Vagina (tissue), 2 donors: Measurements from ENCODE around the gene STXBP4. TPM values are rescaled to one million over a fixed set of nuclear protein-coding genes. Genes with fewer than 3 reads are reported as not detected.

Source experiments
- DNase-seq, 2 donors: peaks; one replicate each; pipeline ENCODE4 v3.0.0-alpha.2; 2017; ENCODE audit errors: extremely low spot score in 2 of 2
- H3K27ac ChIP-seq: fragments of 200-600 bp; sonication (generic); one replicate; pipeline ENCODE4 v1.5.1; 2019
- H3K27me3 ChIP-seq: fragments of 200-600 bp; sonication (generic); one replicate; pipeline ENCODE4 v1.5.1; 2019
- H3K36me3 ChIP-seq, 2 donors: fragments of 200-600 bp; sonication (generic); one replicate each; pipeline ENCODE4 v1.5.1; 2017 to 2019
- H3K4me1 ChIP-seq: fragments of 200-600 bp; sonication (generic); one replicate; pipeline ENCODE4 v1.5.1; 2019
- H3K4me3 ChIP-seq, 2 donors: fragments of 200-600 bp; sonication (generic); 1 replicate in 1 of 2; 2 replicates in 1 of 2; pipeline ENCODE4 v1.5.1; 2016 to 2019
- H3K9me3 ChIP-seq: fragments of 200-600 bp; sonication (generic); one replicate; pipeline ENCODE4 v1.5.1; 2019
- POLR2A ChIP-seq, 2 donors: fragments of 450-650 bp; IDR thresholded peaks; one replicate each; pipeline ENCODE4 v1.6.1; 2017; ENCODE audit warnings: antibody characterized with exemption in 2 of 2, mild to moderate bottlenecking in 2 of 2, moderate library complexity in 2 of 2
- POLR2AphosphoS5 ChIP-seq, 2 donors: sonication (generic); formaldehyde crosslinking; IDR thresholded peaks; one replicate each; pipeline ENCODE4 v1.9.0; 2017; ENCODE audit warnings: antibody characterized with exemption in 2 of 2, mild to moderate bottlenecking in 2 of 2, low read depth in 1 of 2; ENCODE audit not compliant: insufficient read depth in 1 of 2
- intact Hi-C: fragments of 100-400 bp; cut with DNase I; formaldehyde crosslinking; loops from one replicate; pipeline ENCODE4 v1.15.1; 2023
- total RNA-seq: library from RNA; depleted of rRNA; stranded (reverse); fragments of >200 nt; gene quantifications from one replicate; pipeline ENCODE4 v1.2.3, GENCODE V29; 2016
- TF ChIP-seq, protein P1 (sequence below), 3 experiments: fragments of 450-650 bp in 2 of 3; fragments of 200-600 bp in 1 of 3; sonication (generic) in 1 of 3; IDR thresholded peaks; one replicate each; pipeline ENCODE4 v1.5.1; 2017 to 2019; ENCODE audit warnings: antibody characterized with exemption in 3 of 3, mild to moderate bottlenecking in 2 of 3, moderate library complexity in 2 of 3

The STXBP4 gene
- total RNA-seq, 1 donor from 2014 or later: 9.6 TPM

DNA sequence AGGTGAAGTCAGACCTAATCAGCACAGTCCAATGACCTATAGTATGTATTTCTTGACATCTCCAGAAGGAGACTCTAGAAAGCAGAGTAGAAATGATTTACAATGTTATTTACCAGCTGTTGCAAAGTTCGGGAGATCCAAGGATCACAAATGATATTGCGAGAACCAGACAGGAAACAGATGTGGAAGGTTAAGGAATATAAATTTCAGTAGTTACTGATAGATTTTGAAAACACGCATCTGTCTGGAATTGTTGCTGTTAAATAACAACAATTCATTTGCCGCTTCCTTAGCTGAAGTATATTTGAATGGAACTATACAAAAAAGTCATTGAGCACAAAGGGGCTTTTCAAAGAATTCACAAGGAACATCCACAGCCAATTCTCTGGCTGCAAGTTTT lies 72.0 kb downstream of the STXBP4 start:
- peaks cover 0 to 9% of the 10 kb centered on the region in 2 donors for H3K36me3 ChIP-seq
- no peak for DNase-seq
- H3K4me1 ChIP-seq: no peaks in the 10 kb centered on the region
- no peak overlapping the region for H3K27ac ChIP-seq
- TF ChIP-seq POLR2A (IDR thresholded peaks at IDR 0.05): no peak
- TF ChIP-seq, protein P1, sequence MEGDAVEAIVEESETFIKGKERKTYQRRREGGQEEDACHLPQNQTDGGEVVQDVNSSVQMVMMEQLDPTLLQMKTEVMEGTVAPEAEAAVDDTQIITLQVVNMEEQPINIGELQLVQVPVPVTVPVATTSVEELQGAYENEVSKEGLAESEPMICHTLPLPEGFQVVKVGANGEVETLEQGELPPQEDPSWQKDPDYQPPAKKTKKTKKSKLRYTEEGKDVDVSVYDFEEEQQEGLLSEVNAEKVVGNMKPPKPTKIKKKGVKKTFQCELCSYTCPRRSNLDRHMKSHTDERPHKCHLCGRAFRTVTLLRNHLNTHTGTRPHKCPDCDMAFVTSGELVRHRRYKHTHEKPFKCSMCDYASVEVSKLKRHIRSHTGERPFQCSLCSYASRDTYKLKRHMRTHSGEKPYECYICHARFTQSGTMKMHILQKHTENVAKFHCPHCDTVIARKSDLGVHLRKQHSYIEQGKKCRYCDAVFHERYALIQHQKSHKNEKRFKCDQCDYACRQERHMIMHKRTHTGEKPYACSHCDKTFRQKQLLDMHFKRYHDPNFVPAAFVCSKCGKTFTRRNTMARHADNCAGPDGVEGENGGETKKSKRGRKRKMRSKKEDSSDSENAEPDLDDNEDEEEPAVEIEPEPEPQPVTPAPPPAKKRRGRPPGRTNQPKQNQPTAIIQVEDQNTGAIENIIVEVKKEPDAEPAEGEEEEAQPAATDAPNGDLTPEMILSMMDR (IDR thresholded peaks at IDR 0.05): no peak
- no peak for TF ChIP-seq POLR2AphosphoS5 (IDR thresholded peaks at IDR 0.05; ENCODE audit: insufficient read depth in 1 of 2, low read depth in 1 of 2)
- no peaks in the 10 kb centered on the region for H3K27me3 ChIP-seq
- no peak overlapping the region for H3K4me3 ChIP-seq
- intact Hi-C loops: no loop called here
- no peaks in the 10 kb centered on the region for H3K9me3 ChIP-seq

DNA sequence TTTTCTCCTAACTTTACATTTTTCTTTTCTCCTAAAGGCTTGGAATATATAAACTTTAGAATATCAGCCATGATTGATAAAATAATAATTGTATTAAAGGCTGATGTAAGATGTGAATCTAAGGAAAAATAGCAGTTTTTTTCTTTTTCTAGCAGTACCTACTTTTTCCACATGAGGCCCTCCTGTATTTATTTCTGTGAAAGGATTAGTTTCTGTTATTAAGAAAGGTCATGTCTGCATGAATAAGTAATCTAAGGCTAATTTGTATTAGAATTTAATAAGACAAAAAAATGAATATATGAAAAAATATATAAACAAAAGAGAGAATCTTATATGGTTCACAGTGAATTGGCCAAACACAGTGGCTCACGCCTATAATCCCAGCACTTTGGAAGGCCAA lies 85.3 kb downstream of the STXBP4 start:
- intact Hi-C loops: no loop called here
- TF ChIP-seq POLR2AphosphoS5 (IDR thresholded peaks at IDR 0.05; ENCODE audit: insufficient read depth in 1 of 2, low read depth in 1 of 2): no peak
- TF ChIP-seq, protein P1 (IDR thresholded peaks at IDR 0.05): peak in 1 of 3 experiments; percentile 12

DNA sequence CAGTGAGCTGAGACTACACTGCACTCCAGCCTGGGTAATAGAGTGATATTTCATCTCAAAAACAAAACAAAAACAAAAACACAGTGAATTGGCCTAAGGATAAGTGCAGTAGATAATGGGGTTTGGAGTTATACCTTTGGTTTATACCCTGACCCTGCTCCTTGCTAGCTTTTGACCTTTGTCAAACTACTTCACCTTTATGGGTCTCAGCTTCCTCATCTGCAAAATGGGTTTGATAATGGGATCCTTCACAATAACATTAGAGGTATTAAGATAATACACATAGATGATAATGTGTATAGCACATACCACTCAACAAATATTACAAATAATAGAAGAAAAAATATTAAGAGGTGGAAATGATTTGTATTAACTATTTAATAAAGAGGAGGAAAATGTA lies 85.9 kb downstream of the STXBP4 start:
- intact Hi-C loops: no loop called here
- Histone ChIP-seq H3K27ac (no peak overlapping the region), H3K27me3 (no peaks in the 10 kb centered on the region), H3K4me1 (no peaks in the 10 kb centered on the region), H3K4me3 (no peak overlapping the region), H3K36me3 (no peaks in the 10 kb centered on the region), H3K9me3 (no peaks in the 10 kb centered on the region)
- no peak for TF ChIP-seq POLR2A (IDR thresholded peaks at IDR 0.05)
- no peak for TF ChIP-seq POLR2AphosphoS5 (IDR thresholded peaks at IDR 0.05; ENCODE audit: insufficient read depth in 1 of 2, low read depth in 1 of 2)
- TF ChIP-seq, protein P1 (IDR thresholded peaks at IDR 0.05): no peak
- DNase-seq: no peak

More for the DNA sequence above, 85.3 kb downstream of the STXBP4 start:
- Histone ChIP-seq H3K4me3 (no peak overlapping the region), H3K36me3 (no peaks in the 10 kb centered on the region), H3K27ac (no peak overlapping the region), H3K9me3 (no peaks in the 10 kb centered on the region), H3K4me1 (no peaks in the 10 kb centered on the region), H3K27me3 (no peaks in the 10 kb centered on the region)
- no peak for DNase-seq

- H3K36me3 ChIP-seq: no peaks in the 10 kb centered on the region
- no peak overlapping the region for H3K4me3 ChIP-seq
- H3K9me3 ChIP-seq: no peaks in the 10 kb centered on the region
- intact Hi-C loops: no loop called here
- H3K27me3 ChIP-seq: no peaks in the 10 kb centered on the region
- TF ChIP-seq POLR2A (IDR thresholded peaks at IDR 0.05) (no peak), POLR2AphosphoS5 (IDR thresholded peaks at IDR 0.05; ENCODE audit: insufficient read depth in 1 of 2, low read depth in 1 of 2) (no peak)
- TF ChIP-seq, protein P1 (IDR thresholded peaks at IDR 0.05): no peak
- no peak for DNase-seq
- no peaks in the 10 kb centered on the region for H3K4me1 ChIP-seq
- H3K27ac ChIP-seq: no peak overlapping the region
Observed at GRCh38 chr17:55056526-55056925, 88.0 kb downstream of the STXBP4 start.

GRCh38 chr17:55057184-55057583 lies 88.6 kb downstream of the STXBP4 start:
- no peaks in the 10 kb centered on the region for H3K4me1 ChIP-seq
- H3K27me3 ChIP-seq: no peaks in the 10 kb centered on the region
- no peaks in the 10 kb centered on the region for H3K36me3 ChIP-seq
- no peaks in the 10 kb centered on the region for H3K9me3 ChIP-seq
- intact Hi-C loops: no loop called here
- H3K27ac ChIP-seq: no peak overlapping the region
- no peak overlapping the region for H3K4me3 ChIP-seq
- TF ChIP-seq, protein P1 (IDR thresholded peaks at IDR 0.05): no peak
- no peak for TF ChIP-seq POLR2A (IDR thresholded peaks at IDR 0.05)
- TF ChIP-seq POLR2AphosphoS5 (IDR thresholded peaks at IDR 0.05; ENCODE audit: insufficient read depth in 1 of 2, low read depth in 1 of 2): no peak
- no peak for DNase-seq
